ENCODE data around the gene METTL2B.
"Not testable (repeated sequence)": the region's sequence is repeated elsewhere in the genome, so short reads cannot be mapped to it uniquely, and the experiment has no call there.

Gene METTL2B

DNA sequence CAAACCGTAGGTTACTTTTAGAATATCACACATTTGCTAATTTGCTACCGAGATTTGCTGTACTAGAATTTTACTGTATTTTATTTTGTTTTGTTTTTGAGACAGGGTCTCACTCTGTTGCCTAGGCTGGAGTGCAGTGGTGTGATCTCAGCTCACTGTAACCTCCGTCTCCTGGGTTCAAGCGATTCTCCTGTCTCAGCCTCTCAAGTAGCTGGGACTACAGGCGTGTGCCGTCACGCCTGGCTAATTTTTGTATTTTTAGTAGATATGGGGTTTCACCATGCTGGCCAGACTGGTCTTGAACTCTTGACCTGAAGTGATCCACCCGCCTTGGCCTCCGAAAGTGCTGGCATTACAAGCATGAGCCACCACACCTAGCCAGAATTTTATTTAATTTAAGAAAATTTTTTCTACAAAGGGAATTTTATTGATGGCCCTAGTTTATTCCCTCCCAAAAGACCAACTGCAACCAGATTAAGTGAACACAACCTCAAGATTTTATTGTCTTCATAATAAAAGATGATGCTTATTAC is 69.8 kb downstream of the METTL2B start:
- H3K4me1 ChIP-seq (ENCODE audit: insufficient read depth, insufficient read length); H3K27me3 ChIP-seq (ENCODE audit: insufficient read depth, insufficient read length); DNase-seq (ENCODE audit: low read depth, low spot score); H3K9ac ChIP-seq (ENCODE audit: insufficient read length, low read depth); H3K4me3 ChIP-seq (ENCODE audit: insufficient read length, low read depth); H3K36me3 ChIP-seq (ENCODE audit: insufficient read depth, insufficient read length, low read length); H3K9me3 ChIP-seq (ENCODE audit: insufficient read depth, low read length): not testable (repeated sequence)

DNA sequence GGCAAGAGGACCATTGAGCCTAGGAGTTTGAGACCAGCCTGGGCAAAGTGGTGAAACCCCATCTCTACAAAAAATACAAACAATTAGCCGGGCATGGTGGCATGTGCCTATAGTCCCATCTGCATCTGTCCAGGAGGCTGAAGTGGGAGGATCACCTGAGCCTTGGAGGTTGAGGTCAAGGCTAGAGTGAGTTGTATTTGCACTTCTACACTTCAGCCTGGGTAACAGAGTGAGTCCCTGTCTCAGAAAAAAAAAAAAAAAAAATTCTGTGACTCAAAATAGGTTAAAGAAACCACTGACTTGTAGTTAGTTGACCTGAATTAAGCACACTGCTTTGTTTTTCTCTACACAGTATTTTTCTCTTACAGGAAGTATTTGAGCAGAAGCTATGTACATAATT is 74.4 kb downstream of the METTL2B start:
- Histone ChIP-seq H3K36me3 (ENCODE audit: insufficient read depth, insufficient read length, low read length) (peaks cover 2% of the 10 kb centered on the region), H3K4me1 (ENCODE audit: insufficient read depth, insufficient read length) (no peaks in the 10 kb centered on the region), H3K27me3 (ENCODE audit: insufficient read depth, insufficient read length) (no peaks in the 10 kb centered on the region), H3K4me3 (ENCODE audit: insufficient read length, low read depth) (no peak overlapping the region), H3K9ac (ENCODE audit: insufficient read length, low read depth) (no peak overlapping the region), H3K9me3 (ENCODE audit: insufficient read depth, low read length) (no peaks in the 10 kb centered on the region)
- no peak for DNase-seq (ENCODE audit: low read depth, low spot score)
- no peak for TF ChIP-seq ZNF274 (IDR thresholded peaks at IDR 0.05; ENCODE audit: low read depth, low read length)
- TF ChIP-seq SUZ12 (IDR thresholded peaks at IDR 0.05; ENCODE audit: extremely low read depth, insufficient read depth, insufficient read length), result no peak
- no peak for TF ChIP-seq YY1 (IDR thresholded peaks at IDR 0.05; ENCODE audit: insufficient read depth, insufficient read length)

DNA sequence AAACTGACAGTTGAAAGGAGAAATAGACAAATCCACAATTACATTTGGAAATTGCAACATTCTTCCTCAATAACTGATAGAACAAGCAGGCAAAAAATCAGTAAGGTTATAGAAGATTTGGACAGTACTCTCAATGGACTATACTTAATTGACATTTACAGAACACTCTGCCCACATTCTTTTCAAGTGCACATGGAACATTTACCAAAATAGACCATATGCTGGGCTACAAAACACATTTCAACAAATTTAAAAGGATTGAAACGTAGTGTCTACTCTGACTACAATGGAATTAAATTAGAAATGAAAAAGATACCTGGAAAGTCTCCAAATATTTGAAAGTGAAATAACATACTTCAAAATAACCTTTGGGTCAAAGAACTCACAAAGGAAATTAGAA is 77.8 kb downstream of the METTL2B start:
- not testable (repeated sequence) for H3K36me3 ChIP-seq (ENCODE audit: insufficient read depth, insufficient read length, low read length); H3K9me3 ChIP-seq (ENCODE audit: insufficient read depth, low read length); DNase-seq (ENCODE audit: low read depth, low spot score); H3K4me1 ChIP-seq (ENCODE audit: insufficient read depth, insufficient read length); H3K4me3 ChIP-seq (ENCODE audit: insufficient read length, low read depth); H3K9ac ChIP-seq (ENCODE audit: insufficient read length, low read depth); H3K27me3 ChIP-seq (ENCODE audit: insufficient read depth, insufficient read length)
